IPS-20b (cell line): ENCODE data around the gene DMRTC1B.
"Not testable (repeated sequence)": the region's sequence is repeated elsewhere in the genome, so short reads cannot be mapped to it uniquely, and the experiment has no call there.

Experiments
- H3K27ac ChIP-seq: one replicate; pipeline ENCODE4 v1.5.1; 2013; ENCODE audit warnings: low read length
- H3K27me3 ChIP-seq: 2 replicates; pipeline ENCODE4 v1.6.1; 2013; ENCODE audit warnings: mild to moderate bottlenecking, low read length, inconsistent platforms; ENCODE audit not compliant: insufficient read depth
- H3K36me3 ChIP-seq: 2 replicates; pipeline ENCODE4 v1.6.1; 2013; ENCODE audit warnings: low read depth, mild to moderate bottlenecking, inconsistent platforms, low read length, moderate library complexity; ENCODE audit not compliant: insufficient read depth
- H3K4me1 ChIP-seq: 2 replicates; pipeline ENCODE4 v1.6.1; 2013; ENCODE audit warnings: mild to moderate bottlenecking, control low read depth, inconsistent platforms, low read length, moderate library complexity; ENCODE audit not compliant: insufficient read depth
- H3K4me3 ChIP-seq: 2 replicates; pipeline ENCODE4 v1.5.1; 2013; ENCODE audit warnings: mild to moderate bottlenecking, low read length, inconsistent platforms
- H3K9ac ChIP-seq: 2 replicates; pipeline ENCODE4 v1.6.1; 2013; ENCODE audit warnings: low read depth, mild to moderate bottlenecking, inconsistent platforms, low read length, moderate library complexity
- H3K9me3 ChIP-seq: 2 replicates; pipeline ENCODE4 v1.6.1; 2013; ENCODE audit warnings: mild to moderate bottlenecking, low read depth, low read length, inconsistent platforms; ENCODE audit not compliant: insufficient read depth

The DMRTC1B gene

DNA sequence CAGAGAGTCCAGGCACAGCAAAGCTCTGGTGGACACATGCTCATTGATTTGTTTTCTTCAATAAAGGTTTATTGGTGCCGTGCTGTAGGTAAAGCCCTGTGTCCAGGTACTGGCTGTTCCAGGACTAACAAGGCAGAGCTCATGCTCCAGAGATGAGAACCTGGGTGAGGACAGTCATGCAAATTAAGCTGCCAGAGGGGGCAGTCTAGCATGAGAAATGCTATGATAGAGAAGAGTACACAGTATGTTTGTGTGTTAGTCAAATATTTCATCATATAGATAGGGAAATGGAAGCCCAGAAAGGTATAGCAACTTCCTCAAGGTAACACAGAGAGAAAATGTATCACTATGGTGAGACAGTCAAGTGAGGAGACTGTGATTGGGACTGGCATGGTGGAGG is 11.5 kb downstream of the DMRTC1B start:
- H3K27ac ChIP-seq, H3K4me3 ChIP-seq, H3K9ac ChIP-seq, H3K9me3 ChIP-seq, H3K27me3 ChIP-seq, H3K4me1 ChIP-seq, H3K36me3 ChIP-seq: not testable (repeated sequence)

- not testable (repeated sequence) for H3K27me3 ChIP-seq, H3K27ac ChIP-seq, H3K4me3 ChIP-seq, H3K4me1 ChIP-seq, H3K9me3 ChIP-seq, H3K9ac ChIP-seq, H3K36me3 ChIP-seq
Observed at GRCh38 chrX:72790390-72790789, 13.7 kb downstream of the DMRTC1B start.

GRCh38 chrX:72808110-72808509 is 31.4 kb downstream of the DMRTC1B start, which contains the start of gene FAM236D:
Gene FAM236D, minus strand, starts transcription at chrX:72808210. Its CDS starts 100 bp downstream, at chrX:72808110.
- H3K9me3 ChIP-seq, H3K4me1 ChIP-seq, H3K9ac ChIP-seq, H3K27me3 ChIP-seq, H3K36me3 ChIP-seq, H3K4me3 ChIP-seq, H3K27ac ChIP-seq: not testable (repeated sequence)

- not testable (repeated sequence) for H3K9me3 ChIP-seq, H3K27ac ChIP-seq, H3K27me3 ChIP-seq, H3K4me1 ChIP-seq, H3K36me3 ChIP-seq, H3K9ac ChIP-seq, H3K4me3 ChIP-seq
Observed at GRCh38 chrX:72830701-72831100, 54.0 kb downstream of the DMRTC1B start.

GRCh38 chrX:72837532-72837931 is 60.8 kb downstream of the DMRTC1B start:
- not testable (repeated sequence) for H3K4me3 ChIP-seq, H3K9me3 ChIP-seq, H3K27ac ChIP-seq, H3K27me3 ChIP-seq, H3K9ac ChIP-seq, H3K4me1 ChIP-seq, H3K36me3 ChIP-seq

DNA sequence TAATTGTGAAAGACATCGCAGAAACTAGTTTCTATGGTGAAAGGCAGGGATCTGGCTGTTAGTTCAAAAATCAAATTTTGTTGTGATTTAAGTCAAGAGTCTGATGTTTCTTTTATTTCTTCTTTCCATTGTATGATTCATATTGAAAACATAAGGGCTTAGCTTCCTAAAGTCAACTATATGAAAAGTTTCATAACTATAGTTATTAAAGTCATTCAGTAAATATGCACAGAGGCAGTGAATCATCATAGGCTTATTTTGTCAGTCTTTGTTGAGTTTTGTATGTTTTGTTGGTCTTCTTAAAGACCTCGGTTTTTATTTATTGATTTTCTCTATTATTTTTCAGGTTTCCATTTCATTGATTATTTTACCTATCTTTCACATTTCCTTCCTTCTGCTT is 106.2 kb downstream of the DMRTC1B start:
- H3K9me3 ChIP-seq, H3K4me1 ChIP-seq, H3K9ac ChIP-seq, H3K27ac ChIP-seq, H3K36me3 ChIP-seq, H3K4me3 ChIP-seq, H3K27me3 ChIP-seq: not testable (repeated sequence)

DNA sequence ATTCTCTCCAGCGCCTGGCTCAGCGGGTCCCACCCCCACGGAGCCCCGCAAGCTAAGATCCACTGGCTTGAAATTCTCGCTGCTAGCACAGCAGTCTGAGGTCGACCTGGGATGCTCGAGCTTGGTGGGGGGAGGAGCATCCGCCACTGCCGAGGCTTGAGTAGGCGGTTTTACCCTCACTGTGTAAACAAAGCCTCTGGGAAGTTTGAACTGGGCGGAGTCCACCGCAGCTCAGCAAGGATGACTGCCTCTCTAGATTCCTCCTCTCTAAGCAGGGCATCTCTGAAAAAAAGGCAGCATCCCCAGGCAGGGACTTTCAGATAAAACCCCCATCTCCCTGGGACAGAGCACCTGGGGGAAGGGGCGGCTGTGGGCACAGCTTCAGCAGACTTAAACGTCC is 113.0 kb downstream of the DMRTC1B start:
- H3K4me1 ChIP-seq, H3K4me3 ChIP-seq, H3K9me3 ChIP-seq, H3K36me3 ChIP-seq, H3K27ac ChIP-seq, H3K9ac ChIP-seq, H3K27me3 ChIP-seq: not testable (repeated sequence)
